ENCODE data around the gene HMCES. TPM values are rescaled to one million over a fixed set of nuclear protein-coding genes. Genes with fewer than 3 reads are reported as not detected.
"Not testable (repeated sequence)": the region's sequence is repeated elsewhere in the genome, so short reads cannot be mapped to it uniquely, and the experiment has no call there.

HMCES gene
- total RNA-seq, 2 donors from 2014 or later = 10.1 to 14.5 TPM

DNA sequence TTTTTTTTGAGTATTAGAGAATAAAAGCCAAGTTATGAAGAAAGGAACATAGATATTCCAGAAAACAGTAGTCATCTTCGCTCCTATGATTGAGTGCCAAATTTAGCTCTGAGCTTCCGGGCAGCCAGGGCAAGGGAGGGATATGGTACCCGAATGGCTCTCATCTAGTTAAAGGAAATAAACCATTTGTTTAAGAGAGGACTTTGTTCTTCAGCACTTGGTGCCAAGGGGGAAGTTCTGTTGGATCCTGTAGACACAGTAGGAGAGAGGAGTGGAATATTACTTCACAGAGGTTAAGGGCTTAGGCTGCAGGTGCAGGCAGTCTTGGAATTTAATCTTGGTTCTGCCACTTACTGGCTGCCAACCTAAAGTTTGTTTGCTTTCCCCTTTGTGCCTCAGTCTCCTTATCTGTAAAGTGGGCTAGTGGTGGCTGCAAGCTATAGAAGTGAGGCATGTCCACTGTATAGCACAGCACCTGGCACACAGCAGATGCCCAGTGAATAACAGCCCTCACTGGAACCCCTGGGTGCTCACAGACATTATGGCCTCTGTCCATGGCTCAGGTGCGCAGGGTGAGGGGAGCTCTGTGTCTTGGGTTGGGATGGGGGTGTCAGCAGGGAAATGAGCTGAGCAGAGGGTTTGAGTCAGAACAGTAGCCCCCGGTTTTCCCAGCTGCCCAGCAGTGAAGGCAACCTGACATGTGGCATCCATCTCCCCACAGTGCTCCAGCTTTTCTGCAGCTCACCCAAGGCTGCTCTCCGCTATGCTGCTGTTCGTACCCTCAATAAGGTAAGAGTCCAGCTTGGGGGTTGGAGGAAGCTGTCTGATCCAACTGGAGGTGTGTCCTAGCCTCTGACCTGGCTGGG, 18.8 kb upstream of the HMCES start:
- no peak overlapping the region for H3K27ac ChIP-seq
- intact Hi-C loops (cut with DNase I) = no loop called here
- H3K36me3 ChIP-seq (replicated peaks in 1 of 2; ENCODE audit: insufficient read depth in 1 of 2, low read depth in 2 of 2) = peaks cover 32 to 75% of the 10 kb centered on the region in 2 donors
- H3K4me3 ChIP-seq = no peak overlapping the region
- TF ChIP-seq POLR2A (IDR thresholded peaks at IDR 0.05) = no peak
- TF ChIP-seq, protein P1, sequence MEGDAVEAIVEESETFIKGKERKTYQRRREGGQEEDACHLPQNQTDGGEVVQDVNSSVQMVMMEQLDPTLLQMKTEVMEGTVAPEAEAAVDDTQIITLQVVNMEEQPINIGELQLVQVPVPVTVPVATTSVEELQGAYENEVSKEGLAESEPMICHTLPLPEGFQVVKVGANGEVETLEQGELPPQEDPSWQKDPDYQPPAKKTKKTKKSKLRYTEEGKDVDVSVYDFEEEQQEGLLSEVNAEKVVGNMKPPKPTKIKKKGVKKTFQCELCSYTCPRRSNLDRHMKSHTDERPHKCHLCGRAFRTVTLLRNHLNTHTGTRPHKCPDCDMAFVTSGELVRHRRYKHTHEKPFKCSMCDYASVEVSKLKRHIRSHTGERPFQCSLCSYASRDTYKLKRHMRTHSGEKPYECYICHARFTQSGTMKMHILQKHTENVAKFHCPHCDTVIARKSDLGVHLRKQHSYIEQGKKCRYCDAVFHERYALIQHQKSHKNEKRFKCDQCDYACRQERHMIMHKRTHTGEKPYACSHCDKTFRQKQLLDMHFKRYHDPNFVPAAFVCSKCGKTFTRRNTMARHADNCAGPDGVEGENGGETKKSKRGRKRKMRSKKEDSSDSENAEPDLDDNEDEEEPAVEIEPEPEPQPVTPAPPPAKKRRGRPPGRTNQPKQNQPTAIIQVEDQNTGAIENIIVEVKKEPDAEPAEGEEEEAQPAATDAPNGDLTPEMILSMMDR (IDR thresholded peaks at IDR 0.05) = no peak
- ATAC-seq = no peak
- H3K27me3 ChIP-seq = no peaks in the 10 kb centered on the region
- no peaks in the 10 kb centered on the region for H3K9me3 ChIP-seq
- 62 to 74% methylated on average over 3 to 7 of the region's 7 CpGs for WGBS, 2 donors
- peak in 1 of 4 donors; percentile 36 for DNase-seq
- no peaks in the 10 kb centered on the region for H3K4me1 ChIP-seq

DNA sequence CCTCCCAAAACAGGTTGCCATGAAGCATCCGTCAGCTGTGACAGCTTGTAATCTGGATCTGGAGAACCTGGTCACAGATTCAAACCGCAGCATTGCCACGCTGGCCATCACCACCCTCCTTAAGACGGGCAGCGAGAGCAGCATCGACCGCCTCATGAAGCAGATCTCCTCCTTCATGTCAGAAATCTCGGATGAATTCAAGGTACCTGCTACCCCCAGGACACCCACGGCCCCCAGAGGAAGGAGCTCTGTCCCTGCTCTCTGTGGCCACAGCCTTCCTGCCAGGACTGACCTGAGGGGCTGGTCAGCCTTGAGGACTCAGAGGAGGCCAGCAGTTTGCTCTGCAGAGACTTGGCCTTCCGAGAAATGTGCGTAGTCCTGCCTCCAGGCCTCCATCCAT, 18.1 kb upstream of the HMCES start:
- Histone ChIP-seq H3K4me3 (no peak overlapping the region), H3K27me3 (no peaks in the 10 kb centered on the region), H3K36me3 (replicated peaks in 1 of 2; ENCODE audit: insufficient read depth in 1 of 2, low read depth in 2 of 2) (peaks cover 33 to 74% of the 10 kb centered on the region in 2 donors), H3K4me1 (no peaks in the 10 kb centered on the region), H3K9me3 (no peaks in the 10 kb centered on the region), H3K27ac (no peak overlapping the region)
- DNase-seq (no peak), ATAC-seq (no peak)
- no peak for TF ChIP-seq POLR2A (IDR thresholded peaks at IDR 0.05)
- TF ChIP-seq, protein P1 (IDR thresholded peaks at IDR 0.05) = no peak
- 91 to 99% methylated on average over 11 of the region's 11 CpGs for WGBS, 2 donors
- intact Hi-C loops (cut with DNase I) = no loop called here

DNA sequence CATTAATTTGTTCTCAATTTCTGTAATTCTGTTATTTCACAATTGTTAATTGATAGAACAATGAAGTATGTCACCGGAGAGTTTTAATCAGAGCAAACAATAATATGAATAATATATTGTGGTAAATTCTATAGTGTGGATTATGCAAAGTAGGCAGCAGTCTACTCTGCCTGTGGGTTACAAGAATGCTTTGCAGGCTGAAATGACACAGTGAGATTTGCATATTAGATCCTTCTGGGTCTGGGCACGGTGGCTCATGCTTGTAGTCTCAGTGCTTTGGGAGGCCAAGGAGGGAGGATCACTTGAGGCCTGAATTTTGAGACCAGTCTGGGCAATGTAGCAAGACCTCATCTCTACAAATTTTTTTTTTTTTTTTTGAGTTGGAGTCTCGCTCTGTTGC, 16.8 kb upstream of the HMCES start:
- intact Hi-C loops (cut with DNase I) = no loop called here
- no peaks in the 10 kb centered on the region for H3K9me3 ChIP-seq
- H3K27me3 ChIP-seq = no peaks in the 10 kb centered on the region
- no peak overlapping the region for H3K4me3 ChIP-seq
- ATAC-seq (no peak), DNase-seq (no peak)
- no peaks in the 10 kb centered on the region for H3K4me1 ChIP-seq
- no peak overlapping the region for H3K27ac ChIP-seq
- TF ChIP-seq, protein P1 (IDR thresholded peaks at IDR 0.05) = no peak
- no peak for TF ChIP-seq POLR2A (IDR thresholded peaks at IDR 0.05)
- 92 to 93% methylated on average over 3 of the region's 3 CpGs for WGBS, 2 donors
- H3K36me3 ChIP-seq (replicated peaks in 1 of 2; ENCODE audit: insufficient read depth in 1 of 2, low read depth in 2 of 2) = peaks cover 26 to 75% of the 10 kb centered on the region in 2 donors

DNA sequence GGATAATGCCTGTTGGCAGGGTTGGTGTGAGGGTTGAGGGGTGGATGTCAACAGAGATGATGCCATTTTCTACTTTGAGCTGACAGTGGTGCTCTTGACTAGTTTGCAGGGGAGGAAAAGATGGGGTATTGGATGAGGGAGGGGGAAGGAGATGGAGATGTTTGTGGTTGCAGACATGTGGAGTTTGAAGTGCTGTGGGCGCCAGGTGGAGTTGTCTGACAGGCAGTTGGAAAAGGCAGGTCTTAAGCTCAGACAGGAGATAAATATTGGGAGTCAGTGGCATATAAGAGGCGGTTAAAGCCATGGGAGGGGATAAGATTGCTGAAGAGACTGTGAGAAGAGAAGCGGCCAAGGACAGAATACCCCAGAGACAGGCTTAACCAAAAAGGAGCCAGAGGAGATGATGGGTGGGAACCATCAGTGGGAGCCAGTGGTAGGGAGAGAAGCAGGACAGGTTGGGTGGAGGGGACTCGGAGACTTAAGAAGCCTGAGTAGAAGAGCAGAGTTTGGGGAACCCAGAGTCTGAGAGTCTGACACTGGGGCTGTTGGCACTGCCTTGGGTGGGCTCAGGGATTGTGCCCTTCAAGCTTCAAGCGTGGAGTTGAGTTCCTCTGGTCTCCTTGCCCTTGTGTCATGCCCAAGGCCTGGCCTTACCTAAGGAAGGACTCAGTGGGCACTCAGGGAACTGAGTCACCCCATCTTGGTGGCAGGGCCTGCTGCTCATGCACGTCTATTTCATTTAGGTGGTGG, 15.3 kb upstream of the HMCES start:
- ATAC-seq = no peak
- peaks cover 37 to 71% of the 10 kb centered on the region in 2 donors for H3K36me3 ChIP-seq (replicated peaks in 1 of 2; ENCODE audit: insufficient read depth in 1 of 2, low read depth in 2 of 2)
- no peak overlapping the region for H3K27ac ChIP-seq
- no peak for DNase-seq
- WGBS, 2 donors = 88 to 92% methylated on average over 5 to 6 of the region's 6 CpGs
- TF ChIP-seq POLR2A (IDR thresholded peaks at IDR 0.05) = no peak
- TF ChIP-seq, protein P1 (IDR thresholded peaks at IDR 0.05) = no peak
- no peaks in the 10 kb centered on the region for H3K4me1 ChIP-seq
- no peaks in the 10 kb centered on the region for H3K9me3 ChIP-seq
- intact Hi-C loops (cut with DNase I) = no loop called here
- H3K4me3 ChIP-seq = no peak overlapping the region
- H3K27me3 ChIP-seq = no peaks in the 10 kb centered on the region

DNA sequence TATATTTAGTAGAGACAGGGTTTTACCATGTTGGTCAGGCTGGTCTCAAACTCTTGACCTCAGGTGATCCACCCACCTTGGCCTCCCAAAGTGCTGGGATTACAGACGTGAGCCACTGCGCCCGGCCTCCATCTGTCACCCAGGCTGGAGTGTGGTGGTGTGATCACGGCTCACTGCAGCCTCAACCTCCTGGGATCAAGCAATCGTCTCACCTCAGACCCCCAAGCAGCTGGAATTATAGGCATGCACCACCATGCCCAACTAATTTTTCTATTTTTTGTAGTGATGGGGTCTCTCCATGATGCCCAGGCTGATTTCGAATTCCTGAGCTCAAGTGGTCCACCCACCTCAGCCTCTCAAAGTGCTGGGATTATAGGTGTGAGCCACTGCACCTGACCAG, 13.7 kb upstream of the HMCES start:
- H3K9me3 ChIP-seq; H3K27me3 ChIP-seq; H3K27ac ChIP-seq; ATAC-seq; intact Hi-C loops (cut with DNase I); H3K4me1 ChIP-seq; H3K4me3 ChIP-seq; DNase-seq: not testable (repeated sequence)
- 87 to 94% methylated on average over 6 of the region's 6 CpGs for WGBS, 2 donors
- peaks cover 42 to 69% of the 10 kb centered on the region in 2 donors for H3K36me3 ChIP-seq (replicated peaks in 1 of 2; ENCODE audit: insufficient read depth in 1 of 2, low read depth in 2 of 2)
